Large intestine (tissue), 3 donors: Measurements from ENCODE around the gene BANP. TPM values are rescaled to one million over a fixed set of nuclear protein-coding genes. Genes with fewer than 3 reads are reported as not detected.
"Not testable (repeated sequence)": the region's sequence is repeated elsewhere in the genome, so short reads cannot be mapped to it uniquely, and the experiment has no call there.

ENCODE experiments used
- DNase-seq, 2 donors: peaks; one replicate each; pipeline versions ENCODE4 v3.0.0 to v3.0.0-alpha.2; 2013
- H3K27ac ChIP-seq: one replicate; pipeline ENCODE4 v1.5.1; 2013; ENCODE audit warnings: low read length
- H3K27me3 ChIP-seq: 2 replicates; pipeline ENCODE4 v1.6.1; 2013; ENCODE audit warnings: low read length; ENCODE audit not compliant: control insufficient read depth, insufficient read depth
- H3K36me3 ChIP-seq: 2 replicates; pipeline ENCODE4 v1.6.1; 2013; ENCODE audit warnings: low read length; ENCODE audit not compliant: control insufficient read depth, insufficient read depth
- H3K4me1 ChIP-seq: one replicate; pipeline ENCODE4 v1.6.1; 2013; ENCODE audit warnings: low read length; ENCODE audit not compliant: control insufficient read depth, insufficient read depth
- H3K4me3 ChIP-seq: one replicate; pipeline ENCODE4 v1.5.1; 2013; ENCODE audit warnings: low read length
- H3K9me3 ChIP-seq: one replicate; pipeline ENCODE4 v1.6.1; 2013; ENCODE audit warnings: mild to moderate bottlenecking, low read depth, low read length, moderate library complexity; ENCODE audit not compliant: control insufficient read depth
- WGBS: methylation state at CpG from one replicate; pipeline ENCODE4 v1.1.5; 2013; ENCODE audit warnings: low lambda C conversion rate; ENCODE audit not compliant: insufficient coverage; 5-methylcytosine and 5-hydroxymethylcytosine counted together
- polyA plus RNA-seq: library from polyadenylated mRNA; unstranded; fragments of 120-200 nt; gene quantifications from one replicate; pipeline ENCODE4 v1.2.1, GENCODE V29; 2013

The BANP gene
- polyA plus RNA-seq, 1 donor, result 16.2 TPM

DNA sequence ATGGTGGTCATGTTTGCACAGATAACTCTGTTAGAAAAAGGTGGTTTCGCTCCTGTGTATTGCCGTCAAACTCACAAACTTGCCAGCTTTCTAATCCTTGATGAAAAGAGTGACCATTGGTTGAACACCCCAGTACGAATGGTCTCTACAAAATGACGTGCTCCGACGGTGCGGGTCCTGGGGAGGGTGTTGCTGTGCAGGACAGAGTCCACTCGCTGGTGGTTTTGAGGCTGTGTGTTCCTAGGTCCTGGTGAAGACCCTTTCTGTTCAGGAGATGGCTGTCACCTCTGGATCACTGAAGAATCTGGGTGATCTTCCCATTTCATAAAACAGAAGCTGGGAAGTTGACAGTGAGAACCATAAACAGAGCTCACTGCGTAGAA, 87.3 kb downstream of the BANP start:
- peaks cover 17% of the 10 kb centered on the region for H3K36me3 ChIP-seq
- not testable (repeated sequence) for H3K4me3 ChIP-seq, H3K27ac ChIP-seq, H3K27me3 ChIP-seq, H3K4me1 ChIP-seq, H3K9me3 ChIP-seq, DNase-seq
- WGBS, result no CpG with 5 or more reads among the region's 9 CpGs

DNA sequence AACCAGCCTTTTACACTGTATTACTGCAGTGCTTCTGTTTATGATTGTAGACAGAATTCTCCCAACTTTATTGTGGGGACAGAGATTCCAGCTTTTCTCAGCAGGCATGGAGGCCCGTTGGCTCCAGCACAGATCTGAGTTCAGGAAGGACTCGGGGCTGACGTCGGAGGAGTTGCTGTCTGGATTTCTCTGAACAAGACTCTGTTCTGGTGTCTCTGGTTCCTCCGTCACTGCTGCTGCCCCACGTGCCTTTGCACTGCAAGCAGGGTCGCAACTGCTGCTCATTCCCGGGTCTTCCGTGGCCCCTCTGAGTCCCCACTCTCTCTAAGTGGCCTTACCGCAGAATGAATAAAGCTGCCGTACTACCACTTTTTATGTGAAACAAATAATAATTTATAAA, 88.4 kb downstream of the BANP start:
- DNase-seq, result no peak
- 90% methylated on average over 2 of the region's 11 CpGs for WGBS

DNA sequence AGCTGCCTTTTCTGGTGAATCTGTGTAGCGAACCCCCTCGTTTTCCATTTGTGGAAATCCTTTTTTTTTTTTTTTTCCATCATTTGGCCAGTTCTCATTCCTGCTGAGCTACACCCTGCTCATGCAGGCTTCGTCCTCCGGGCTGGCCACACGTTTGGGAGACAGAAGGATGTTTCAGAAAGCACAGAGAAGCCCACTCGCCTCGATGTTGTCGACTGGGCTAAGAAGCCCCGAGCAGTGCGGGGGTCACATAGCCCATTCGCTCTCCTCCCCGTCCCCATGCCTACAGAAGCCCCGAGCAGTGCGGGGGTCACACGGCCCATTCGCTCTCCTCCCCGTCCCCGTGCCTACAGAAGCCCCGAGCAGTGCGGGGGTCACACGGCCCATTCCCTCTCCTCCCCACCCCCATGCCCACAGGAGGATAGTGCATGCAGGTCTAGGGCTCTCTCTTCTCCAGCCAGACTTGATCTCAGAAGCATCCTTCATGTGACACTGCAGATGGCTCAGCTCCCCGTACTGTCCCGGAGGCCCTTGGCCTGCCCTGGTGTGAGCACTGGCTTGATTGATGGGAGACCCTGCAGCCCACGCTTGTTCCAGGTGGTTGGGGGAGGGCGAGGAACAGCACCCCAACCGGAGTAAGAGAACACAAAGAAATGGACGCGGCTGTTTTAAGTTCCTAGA, 89.1 kb downstream of the BANP start:
- not testable (repeated sequence) for H3K27me3 ChIP-seq, DNase-seq, H3K4me1 ChIP-seq, H3K4me3 ChIP-seq, H3K27ac ChIP-seq, H3K9me3 ChIP-seq
- WGBS, result no CpG with 5 or more reads among the region's 28 CpGs
- H3K36me3 ChIP-seq, result peaks cover 13% of the 10 kb centered on the region

More for the DNA sequence above, 88.4 kb downstream of the BANP start:
- no peaks in the 10 kb centered on the region for H3K9me3 ChIP-seq
- no peak overlapping the region for H3K4me3 ChIP-seq
- no peaks in the 10 kb centered on the region for H3K27me3 ChIP-seq
- H3K27ac ChIP-seq, result no peak overlapping the region
- peaks cover 17% of the 10 kb centered on the region for H3K36me3 ChIP-seq
- H3K4me1 ChIP-seq, result no peaks in the 10 kb centered on the region

DNA sequence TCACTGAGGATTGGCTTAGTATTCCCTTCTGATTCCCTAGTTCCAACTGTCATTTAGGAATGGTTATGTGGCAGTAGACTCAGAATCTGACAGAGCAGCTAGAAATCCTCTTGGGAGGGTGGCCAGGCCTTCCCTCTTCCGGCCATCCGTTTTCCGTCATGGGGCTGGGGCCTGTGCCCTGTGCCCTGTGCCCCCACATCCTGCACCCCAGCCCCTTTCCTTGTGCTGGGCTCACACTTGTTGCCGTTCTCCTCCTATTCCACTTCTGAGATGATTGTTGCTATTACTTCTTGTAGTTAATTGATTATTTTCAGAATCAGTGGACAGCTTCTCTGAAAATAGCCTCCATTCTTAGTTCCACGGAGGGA, 89.6 kb downstream of the BANP start:
- DNase-seq, H3K27me3 ChIP-seq: not testable (repeated sequence)
- H3K36me3 ChIP-seq, result peaks cover 10% of the 10 kb centered on the region

DNA sequence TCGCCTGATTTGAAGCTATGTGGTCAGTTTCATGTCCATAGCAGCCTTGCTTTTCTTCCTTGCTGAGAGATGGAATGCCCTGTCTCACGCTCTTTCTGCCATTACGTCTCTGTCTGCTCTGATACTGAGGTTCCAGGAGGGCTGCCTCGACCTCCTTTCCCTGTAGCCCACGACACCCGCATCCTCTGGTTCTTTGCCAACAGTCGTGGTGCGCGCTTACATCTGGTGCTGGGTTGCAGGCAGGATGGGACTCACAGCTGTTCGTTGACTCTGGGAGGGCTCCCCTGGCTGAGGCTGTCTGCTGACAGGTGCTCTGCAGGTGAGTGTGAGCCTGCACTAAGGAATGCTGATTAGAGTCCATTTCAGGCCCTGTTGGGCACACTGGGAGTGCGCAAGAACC, 90.3 kb downstream of the BANP start:
- no CpG with 5 or more reads among the region's 11 CpGs for WGBS
- not testable (repeated sequence) for H3K4me1 ChIP-seq, H3K27ac ChIP-seq, DNase-seq, H3K27me3 ChIP-seq, H3K36me3 ChIP-seq, H3K4me3 ChIP-seq, H3K9me3 ChIP-seq

More for the DNA sequence above, 89.6 kb downstream of the BANP start:
- H3K9me3 ChIP-seq, H3K4me1 ChIP-seq, H3K4me3 ChIP-seq, H3K27ac ChIP-seq: not testable (repeated sequence)
- WGBS, result no CpG with 5 or more reads among the region's 5 CpGs

DNA sequence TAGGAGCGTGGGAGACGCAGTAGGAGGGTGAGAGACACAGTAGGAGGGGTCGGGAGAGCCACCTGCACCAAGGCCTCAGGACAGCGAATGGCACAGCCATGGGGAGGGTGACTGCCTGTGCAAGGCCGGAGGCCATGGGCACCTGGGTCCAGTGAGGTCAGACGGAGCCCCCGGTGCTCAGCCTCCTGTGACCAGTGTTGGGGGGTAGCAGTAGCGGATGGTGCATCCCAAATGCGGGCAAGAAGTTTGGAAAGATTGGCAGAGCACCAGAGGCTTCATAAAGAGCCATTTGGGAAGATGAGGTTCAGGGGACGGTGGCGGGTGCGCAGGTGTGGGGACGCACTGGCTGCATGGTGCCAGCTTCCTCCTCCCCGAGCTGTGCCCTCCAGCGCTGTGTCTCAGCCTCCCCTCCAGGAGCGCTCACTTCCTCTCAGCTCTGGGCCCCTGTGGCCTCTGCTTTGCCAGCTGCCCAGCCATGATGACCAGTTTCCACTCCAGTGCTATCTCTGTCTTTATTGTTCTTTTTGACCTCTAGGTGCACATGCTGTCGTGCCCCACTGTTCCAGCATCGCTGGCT, 90.8 kb downstream of the BANP start:
- not testable (repeated sequence) for H3K4me3 ChIP-seq, H3K36me3 ChIP-seq, H3K4me1 ChIP-seq, H3K27ac ChIP-seq, H3K27me3 ChIP-seq, DNase-seq, H3K9me3 ChIP-seq
- no CpG with 5 or more reads among the region's 18 CpGs for WGBS

DNA sequence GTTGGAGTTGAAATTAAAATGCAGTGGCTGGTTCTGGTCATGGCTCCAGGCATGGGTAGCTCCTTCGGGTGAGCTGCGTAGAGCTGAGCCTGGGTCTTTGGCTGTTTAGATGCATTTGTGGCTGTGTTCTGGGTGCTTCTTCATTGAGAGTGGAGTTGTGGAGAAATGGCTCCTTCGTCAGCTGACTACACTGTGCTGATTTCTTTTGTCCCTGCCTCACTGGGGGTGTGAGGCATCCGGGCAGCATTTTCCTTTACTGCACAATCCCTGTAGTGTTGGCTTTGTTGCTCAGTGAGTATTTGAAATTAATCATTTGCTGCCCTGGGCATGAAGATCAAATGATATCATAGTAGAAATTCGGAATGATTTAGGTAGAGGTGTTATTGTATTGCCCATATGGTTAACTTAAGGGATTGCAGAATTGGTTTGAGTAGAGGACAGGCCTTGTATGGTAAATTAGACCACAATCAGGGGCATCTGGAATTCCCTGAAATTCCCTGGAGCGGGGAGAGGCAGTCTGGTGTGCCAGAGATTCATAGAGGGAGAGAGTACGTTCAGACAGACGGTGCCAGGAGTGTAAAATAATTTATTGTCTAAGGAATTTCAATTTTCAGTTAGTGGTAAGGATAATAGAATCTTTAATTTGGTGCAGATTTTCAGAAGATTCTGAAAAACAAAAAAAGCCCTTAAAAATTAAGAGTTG, 92.1 kb downstream of the BANP start:
- not testable (repeated sequence) for H3K9me3 ChIP-seq, H3K4me1 ChIP-seq, H3K27ac ChIP-seq, H3K4me3 ChIP-seq, H3K27me3 ChIP-seq, DNase-seq
- peaks cover 11% of the 10 kb centered on the region for H3K36me3 ChIP-seq
- 100% methylated on average over 1 of the region's 8 CpGs for WGBS

DNA sequence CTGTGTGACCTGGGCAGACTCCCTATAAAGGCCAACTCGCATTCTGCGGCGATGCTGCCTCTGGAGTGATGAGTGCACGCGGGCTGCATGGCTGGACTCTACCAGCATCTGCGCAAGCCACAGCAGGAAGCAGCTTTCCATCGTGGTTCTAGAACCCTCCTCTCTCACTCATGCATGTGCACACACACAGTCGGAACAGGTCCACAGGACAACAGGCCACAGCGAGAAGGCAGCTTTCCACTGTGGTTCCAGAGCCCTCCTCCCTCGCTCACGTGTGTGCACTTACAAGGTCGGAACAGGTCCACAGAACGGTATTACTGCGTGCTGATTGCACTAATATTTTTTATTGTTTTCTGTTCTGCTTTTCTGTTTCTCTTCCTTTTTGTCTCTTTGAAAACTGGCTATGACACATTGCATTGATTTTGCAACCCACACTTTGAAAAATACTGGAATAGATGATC, 92.9 kb downstream of the BANP start:
- H3K27me3 ChIP-seq, H3K9me3 ChIP-seq, H3K4me1 ChIP-seq, H3K4me3 ChIP-seq, DNase-seq, H3K27ac ChIP-seq: not testable (repeated sequence)
- 90% methylated on average over 2 of the region's 14 CpGs for WGBS
- H3K36me3 ChIP-seq, result peaks cover 16% of the 10 kb centered on the region

DNA sequence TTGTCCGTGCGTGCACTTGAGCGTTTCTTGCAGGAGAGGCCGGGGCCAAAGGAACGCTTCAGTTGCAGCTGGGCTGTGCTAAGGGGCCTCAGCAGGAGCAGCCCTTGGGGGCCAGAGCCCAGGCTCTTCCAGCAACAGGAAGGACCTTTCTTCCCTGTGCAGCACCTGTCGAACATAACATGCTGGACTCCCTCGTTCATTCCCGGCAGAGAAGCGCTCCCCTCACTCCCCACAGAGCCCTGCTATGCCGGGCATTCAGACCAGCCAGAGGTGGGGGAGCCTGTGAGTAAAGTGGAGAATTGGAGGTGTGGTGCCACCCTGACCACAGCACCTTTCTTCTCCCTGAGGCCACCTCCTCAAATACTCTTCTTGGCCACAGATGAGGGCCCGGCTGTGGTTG, 94.1 kb downstream of the BANP start:
- not testable (repeated sequence) for H3K27ac ChIP-seq
- peaks cover 25% of the 10 kb centered on the region for H3K36me3 ChIP-seq

DNA sequence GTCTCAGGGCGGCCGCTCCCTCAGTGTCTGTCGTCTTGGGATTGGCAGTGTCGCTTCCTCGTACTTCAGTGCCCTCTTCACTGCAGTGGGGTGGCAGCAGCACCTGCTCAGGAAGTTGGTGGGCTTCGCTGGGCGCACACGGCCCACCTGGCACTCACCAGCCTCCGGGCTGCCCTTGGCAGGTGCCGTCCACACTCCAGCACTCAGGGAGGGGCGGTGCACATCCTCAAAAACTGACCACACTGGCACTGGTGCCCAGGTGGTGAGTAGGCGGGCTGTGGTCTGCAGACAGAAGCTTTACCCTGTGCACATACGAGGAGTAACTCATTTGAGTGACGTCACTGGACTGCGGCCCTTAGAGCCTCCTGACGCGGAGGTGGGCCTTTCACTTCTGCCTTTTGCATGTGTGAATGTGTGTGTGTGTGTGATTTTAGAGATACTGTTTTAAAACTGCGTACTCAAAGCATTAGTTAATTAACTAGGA, 94.6 kb downstream of the BANP start:
- no peaks in the 10 kb centered on the region for H3K9me3 ChIP-seq
- no peak overlapping the region for H3K4me3 ChIP-seq
- 80% methylated on average over 1 of the region's 18 CpGs for WGBS
- H3K27ac ChIP-seq, result no peak overlapping the region
- no peaks in the 10 kb centered on the region for H3K27me3 ChIP-seq
- no peak for DNase-seq
- peaks cover 25% of the 10 kb centered on the region for H3K36me3 ChIP-seq
- H3K4me1 ChIP-seq, result no peaks in the 10 kb centered on the region

More for the DNA sequence above, 94.1 kb downstream of the BANP start:
- not testable (repeated sequence) for DNase-seq, H3K9me3 ChIP-seq, H3K4me1 ChIP-seq, H3K27me3 ChIP-seq, H3K4me3 ChIP-seq
- WGBS, result no CpG with 5 or more reads among the region's 11 CpGs
